ENCODE results near the gene BRIP1. TPM values are rescaled to one million over a fixed set of nuclear protein-coding genes. Genes with fewer than 3 reads are reported as not detected.

Gene BRIP1
- total RNA-seq, 1 donor from 2014 or later = 5.2 TPM

DNA sequence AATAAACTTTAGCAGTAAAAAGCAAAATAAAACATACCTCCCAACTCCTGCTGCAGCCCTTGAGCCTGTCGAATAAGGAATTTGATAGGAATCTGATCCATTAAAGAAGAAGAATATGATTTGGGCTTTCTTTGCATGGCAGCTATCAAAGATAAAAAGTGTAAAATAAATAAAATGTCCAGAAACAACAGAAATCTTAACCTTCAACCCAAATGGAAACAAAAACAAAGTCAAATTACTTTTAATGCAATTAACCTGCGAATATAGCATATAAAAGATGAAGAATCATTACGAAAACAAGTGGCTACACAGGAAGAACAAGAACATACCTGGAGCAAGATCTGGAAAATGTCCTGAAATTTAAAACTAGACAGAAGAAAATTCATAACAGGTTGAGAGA lies 21.5 kb upstream of the BRIP1 start:
- Mint-ChIP-seq H3K27ac (ENCODE audit: unreplicated experiment) (no peak overlapping the region), H3K4me1 (ENCODE audit: unreplicated experiment) (no peaks in the 10 kb centered on the region), H3K36me3 (ENCODE audit: low read depth, unreplicated experiment) (peaks cover 10% of the 10 kb centered on the region), H3K27me3 (ENCODE audit: unreplicated experiment) (no peaks in the 10 kb centered on the region), H3K9me3 (ENCODE audit: unreplicated experiment) (no peaks in the 10 kb centered on the region), H3K4me3 (ENCODE audit: unreplicated experiment) (no peak overlapping the region)
- DNase-seq (ENCODE audit: low spot score) = no peak
- TF ChIP-seq, protein P1, sequence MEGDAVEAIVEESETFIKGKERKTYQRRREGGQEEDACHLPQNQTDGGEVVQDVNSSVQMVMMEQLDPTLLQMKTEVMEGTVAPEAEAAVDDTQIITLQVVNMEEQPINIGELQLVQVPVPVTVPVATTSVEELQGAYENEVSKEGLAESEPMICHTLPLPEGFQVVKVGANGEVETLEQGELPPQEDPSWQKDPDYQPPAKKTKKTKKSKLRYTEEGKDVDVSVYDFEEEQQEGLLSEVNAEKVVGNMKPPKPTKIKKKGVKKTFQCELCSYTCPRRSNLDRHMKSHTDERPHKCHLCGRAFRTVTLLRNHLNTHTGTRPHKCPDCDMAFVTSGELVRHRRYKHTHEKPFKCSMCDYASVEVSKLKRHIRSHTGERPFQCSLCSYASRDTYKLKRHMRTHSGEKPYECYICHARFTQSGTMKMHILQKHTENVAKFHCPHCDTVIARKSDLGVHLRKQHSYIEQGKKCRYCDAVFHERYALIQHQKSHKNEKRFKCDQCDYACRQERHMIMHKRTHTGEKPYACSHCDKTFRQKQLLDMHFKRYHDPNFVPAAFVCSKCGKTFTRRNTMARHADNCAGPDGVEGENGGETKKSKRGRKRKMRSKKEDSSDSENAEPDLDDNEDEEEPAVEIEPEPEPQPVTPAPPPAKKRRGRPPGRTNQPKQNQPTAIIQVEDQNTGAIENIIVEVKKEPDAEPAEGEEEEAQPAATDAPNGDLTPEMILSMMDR (IDR thresholded peaks at IDR 0.05; ENCODE audit: unreplicated experiment) = no peak

DNA sequence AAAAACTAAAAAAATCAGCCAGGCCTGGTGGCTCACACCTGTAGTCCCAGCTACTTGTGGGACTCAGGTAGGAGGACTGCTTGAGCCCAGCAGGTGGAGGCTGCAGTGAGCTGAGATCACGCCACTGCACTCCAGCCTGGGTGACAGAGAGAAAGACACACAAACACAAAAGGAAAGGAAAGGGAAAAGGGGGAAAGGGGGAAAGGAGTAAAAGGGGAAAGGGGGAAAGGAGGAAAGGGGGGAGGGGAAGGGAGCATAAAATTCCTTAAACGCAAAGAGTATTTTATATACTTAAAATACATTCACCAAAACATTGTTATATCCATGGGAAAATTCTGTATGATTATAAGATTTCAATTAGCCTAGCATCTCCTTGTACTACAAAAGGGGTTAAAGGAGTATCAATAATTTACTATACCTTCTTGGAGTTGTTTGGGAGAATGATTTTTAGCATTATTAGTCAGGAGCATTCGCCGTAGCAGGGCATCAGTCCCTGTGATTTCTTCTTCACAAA lies 17.3 kb upstream of the BRIP1 start:
- Mint-ChIP-seq H3K27ac (ENCODE audit: unreplicated experiment) (no peak overlapping the region), H3K4me1 (ENCODE audit: unreplicated experiment) (no peaks in the 10 kb centered on the region), H3K9me3 (ENCODE audit: unreplicated experiment) (no peaks in the 10 kb centered on the region), H3K36me3 (ENCODE audit: low read depth, unreplicated experiment) (peaks cover 4% of the 10 kb centered on the region), H3K4me3 (ENCODE audit: unreplicated experiment) (no peak overlapping the region), H3K27me3 (ENCODE audit: unreplicated experiment) (no peaks in the 10 kb centered on the region)
- TF ChIP-seq, protein P1 (IDR thresholded peaks at IDR 0.05; ENCODE audit: unreplicated experiment) = no peak
- no peak for DNase-seq (ENCODE audit: low spot score)

DNA sequence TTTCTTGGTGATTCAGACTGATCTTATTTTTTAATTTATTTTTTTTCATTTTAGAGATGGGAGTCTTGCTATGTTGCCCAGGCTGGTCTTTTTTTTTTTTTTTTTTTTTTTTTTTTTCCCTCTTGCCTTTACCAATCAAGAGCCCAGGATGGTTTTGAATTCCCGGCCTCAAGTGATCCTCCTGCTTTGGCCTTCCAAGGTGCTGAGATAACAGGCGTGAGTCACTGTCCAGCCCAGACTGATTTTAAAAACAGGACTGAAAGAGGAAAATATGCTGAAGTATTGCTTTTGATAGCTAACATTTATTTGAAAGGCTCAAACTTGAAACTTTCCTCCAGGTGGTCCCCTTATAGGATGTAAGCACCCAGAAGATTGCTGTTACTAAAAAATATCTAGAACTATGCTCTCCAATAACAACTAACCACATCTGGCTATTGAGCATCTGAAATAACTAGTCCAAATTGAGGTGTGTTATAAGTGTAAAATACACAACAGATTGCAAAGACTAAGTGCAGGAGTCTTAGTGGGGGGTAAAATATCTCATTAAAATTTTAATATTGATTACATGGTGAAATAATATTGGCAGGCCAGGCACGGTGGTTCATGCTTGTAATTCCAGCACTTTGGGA lies 15.8 kb upstream of the BRIP1 start:
- H3K4me3 Mint-ChIP-seq (ENCODE audit: unreplicated experiment) = no peak overlapping the region
- H3K27me3 Mint-ChIP-seq (ENCODE audit: unreplicated experiment) = no peaks in the 10 kb centered on the region
- H3K27ac Mint-ChIP-seq (ENCODE audit: unreplicated experiment) = no peak overlapping the region
- peaks cover 4% of the 10 kb centered on the region for H3K36me3 Mint-ChIP-seq (ENCODE audit: low read depth, unreplicated experiment)
- no peaks in the 10 kb centered on the region for H3K4me1 Mint-ChIP-seq (ENCODE audit: unreplicated experiment)
- TF ChIP-seq, protein P1 (IDR thresholded peaks at IDR 0.05; ENCODE audit: unreplicated experiment) = no peak
- H3K9me3 Mint-ChIP-seq (ENCODE audit: unreplicated experiment) = no peaks in the 10 kb centered on the region
- no peak for DNase-seq (ENCODE audit: low spot score)

DNA sequence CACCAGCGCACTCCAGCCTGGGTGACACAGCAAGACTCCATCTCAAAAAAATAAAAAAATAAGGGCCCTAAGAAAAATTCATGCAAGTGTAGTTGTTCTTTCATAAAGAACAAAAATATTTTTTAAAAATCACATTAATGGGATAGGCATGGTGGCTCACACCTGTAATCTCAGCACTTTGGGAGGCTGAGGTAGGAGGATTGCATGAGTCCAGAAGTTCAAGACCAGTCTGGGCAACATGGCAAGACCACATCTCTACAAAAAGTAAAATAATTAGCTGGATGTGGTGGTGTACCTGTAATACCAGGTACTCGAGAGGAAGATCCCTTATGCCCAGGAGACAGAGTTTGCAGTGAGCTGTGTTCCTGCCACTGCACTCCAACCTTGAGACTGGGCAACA lies 15.2 kb upstream of the BRIP1 start:
- no peak overlapping the region for H3K4me3 Mint-ChIP-seq (ENCODE audit: unreplicated experiment)
- peaks cover 4% of the 10 kb centered on the region for H3K36me3 Mint-ChIP-seq (ENCODE audit: low read depth, unreplicated experiment)
- H3K4me1 Mint-ChIP-seq (ENCODE audit: unreplicated experiment) = no peaks in the 10 kb centered on the region
- H3K27me3 Mint-ChIP-seq (ENCODE audit: unreplicated experiment) = no peaks in the 10 kb centered on the region
- H3K9me3 Mint-ChIP-seq (ENCODE audit: unreplicated experiment) = no peaks in the 10 kb centered on the region
- no peak for DNase-seq (ENCODE audit: low spot score)
- TF ChIP-seq, protein P1 (IDR thresholded peaks at IDR 0.05; ENCODE audit: unreplicated experiment) = no peak
- H3K27ac Mint-ChIP-seq (ENCODE audit: unreplicated experiment) = no peak overlapping the region

DNA sequence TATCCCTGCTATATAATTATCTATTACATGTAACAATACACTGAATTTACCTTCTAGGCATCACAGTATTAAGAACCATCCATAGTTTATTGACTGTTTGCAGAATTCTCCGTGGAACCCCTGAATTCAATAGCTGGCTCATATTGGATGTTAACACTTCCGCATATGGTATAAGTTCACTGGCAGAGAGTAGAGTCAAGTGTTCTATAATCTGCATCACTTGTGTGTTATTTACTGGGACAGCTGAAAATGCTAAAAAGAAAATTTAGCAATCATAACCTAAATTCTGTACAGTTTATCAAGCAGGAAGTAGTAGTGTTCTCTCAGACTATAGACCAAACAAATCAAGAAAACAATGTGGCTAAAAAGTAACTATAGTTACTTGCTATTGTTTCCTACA lies 14.5 kb upstream of the BRIP1 start:
- TF ChIP-seq, protein P1 (IDR thresholded peaks at IDR 0.05; ENCODE audit: unreplicated experiment) = no peak
- no peaks in the 10 kb centered on the region for H3K4me1 Mint-ChIP-seq (ENCODE audit: unreplicated experiment)
- no peaks in the 10 kb centered on the region for H3K27me3 Mint-ChIP-seq (ENCODE audit: unreplicated experiment)
- DNase-seq (ENCODE audit: low spot score) = no peak
- peaks cover 4% of the 10 kb centered on the region for H3K36me3 Mint-ChIP-seq (ENCODE audit: low read depth, unreplicated experiment)
- no peaks in the 10 kb centered on the region for H3K9me3 Mint-ChIP-seq (ENCODE audit: unreplicated experiment)
- no peak overlapping the region for H3K27ac Mint-ChIP-seq (ENCODE audit: unreplicated experiment)
- no peak overlapping the region for H3K4me3 Mint-ChIP-seq (ENCODE audit: unreplicated experiment)

Measured in endothelial cell (in vitro differentiated cells).